ENCODE measurements around the gene CD46. TPM values are rescaled to one million over a fixed set of nuclear protein-coding genes. Genes with fewer than 3 reads are reported as not detected.
A peak's percentile ranks its signal among the peaks of the same experiment; 100 is the strongest.

Gene CD46
- total RNA-seq, 1 donor from 2014 or later = 188 TPM

- TF ChIP-seq, protein P1, sequence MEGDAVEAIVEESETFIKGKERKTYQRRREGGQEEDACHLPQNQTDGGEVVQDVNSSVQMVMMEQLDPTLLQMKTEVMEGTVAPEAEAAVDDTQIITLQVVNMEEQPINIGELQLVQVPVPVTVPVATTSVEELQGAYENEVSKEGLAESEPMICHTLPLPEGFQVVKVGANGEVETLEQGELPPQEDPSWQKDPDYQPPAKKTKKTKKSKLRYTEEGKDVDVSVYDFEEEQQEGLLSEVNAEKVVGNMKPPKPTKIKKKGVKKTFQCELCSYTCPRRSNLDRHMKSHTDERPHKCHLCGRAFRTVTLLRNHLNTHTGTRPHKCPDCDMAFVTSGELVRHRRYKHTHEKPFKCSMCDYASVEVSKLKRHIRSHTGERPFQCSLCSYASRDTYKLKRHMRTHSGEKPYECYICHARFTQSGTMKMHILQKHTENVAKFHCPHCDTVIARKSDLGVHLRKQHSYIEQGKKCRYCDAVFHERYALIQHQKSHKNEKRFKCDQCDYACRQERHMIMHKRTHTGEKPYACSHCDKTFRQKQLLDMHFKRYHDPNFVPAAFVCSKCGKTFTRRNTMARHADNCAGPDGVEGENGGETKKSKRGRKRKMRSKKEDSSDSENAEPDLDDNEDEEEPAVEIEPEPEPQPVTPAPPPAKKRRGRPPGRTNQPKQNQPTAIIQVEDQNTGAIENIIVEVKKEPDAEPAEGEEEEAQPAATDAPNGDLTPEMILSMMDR (IDR thresholded peaks at IDR 0.05; ENCODE audit: partially characterized antibody, unreplicated experiment) = peak; percentile 62
- no peaks in the 10 kb centered on the region for H3K36me3 Mint-ChIP-seq (ENCODE audit: unreplicated experiment)
- no peak overlapping the region for H3K27ac Mint-ChIP-seq (ENCODE audit: unreplicated experiment)
- H3K4me3 Mint-ChIP-seq (ENCODE audit: unreplicated experiment) = no peak overlapping the region
- DNase-seq = peak; percentile 54
- H3K4me1 Mint-ChIP-seq (ENCODE audit: low read depth, unreplicated experiment) = peaks cover 7% of the 10 kb centered on the region
- peaks cover 8% of the 10 kb centered on the region for H3K9me3 Mint-ChIP-seq (ENCODE audit: unreplicated experiment)
- peaks cover 2% of the 10 kb centered on the region for H3K27me3 Mint-ChIP-seq (ENCODE audit: unreplicated experiment)
Measured at GRCh38 chr1:207828485-207829158, 76.8 kb downstream of the CD46 start.

DNA sequence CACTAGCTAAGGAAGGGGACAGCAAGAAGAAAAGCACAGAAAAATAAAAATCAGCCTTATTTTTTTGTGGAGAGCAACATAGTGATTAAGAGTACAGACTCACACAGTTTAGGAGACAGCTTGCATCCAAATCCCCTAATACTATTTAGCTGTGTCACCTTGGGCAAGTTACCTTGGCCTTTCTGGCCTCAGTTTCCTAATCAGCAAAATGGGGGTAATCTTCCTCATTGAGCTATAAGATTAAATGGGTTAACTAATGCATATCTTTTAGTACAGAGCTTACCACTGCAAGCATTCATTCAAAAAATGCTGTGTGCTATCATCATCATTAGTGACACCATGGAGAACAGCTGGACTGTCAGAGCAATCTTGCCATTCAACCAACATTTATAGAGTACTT, 77.7 kb downstream of the CD46 start:
- Mint-ChIP-seq H3K4me1 (ENCODE audit: low read depth, unreplicated experiment) (peaks cover under 1% of the 10 kb centered on the region), H3K27me3 (ENCODE audit: unreplicated experiment) (no peaks in the 10 kb centered on the region), H3K4me3 (ENCODE audit: unreplicated experiment) (no peak overlapping the region), H3K36me3 (ENCODE audit: unreplicated experiment) (no peaks in the 10 kb centered on the region), H3K9me3 (ENCODE audit: unreplicated experiment) (no peaks in the 10 kb centered on the region), H3K27ac (ENCODE audit: unreplicated experiment) (no peak overlapping the region)
- no peak for DNase-seq
- TF ChIP-seq, protein P1 (IDR thresholded peaks at IDR 0.05; ENCODE audit: partially characterized antibody, unreplicated experiment) = no peak

DNA sequence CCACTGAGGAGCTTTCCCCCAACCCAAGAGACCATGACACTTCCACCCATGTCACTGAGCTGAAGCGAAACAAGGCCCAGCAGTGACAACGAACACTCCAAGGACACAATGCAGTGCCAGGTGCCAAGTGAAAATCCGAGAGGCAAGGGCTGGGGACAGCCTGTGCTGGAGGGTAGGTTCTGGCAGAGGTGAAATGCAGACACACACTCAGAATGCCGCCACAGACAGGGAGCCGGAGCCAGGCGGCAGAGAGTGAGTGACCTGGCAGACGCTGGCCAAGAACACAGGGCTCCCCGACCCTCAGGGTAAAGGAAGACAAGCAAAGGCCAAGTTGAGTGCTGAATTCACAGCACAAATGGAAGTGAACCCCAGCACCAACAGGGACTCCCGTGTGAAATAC, 78.9 kb downstream of the CD46 start:
- Mint-ChIP-seq H3K36me3 (ENCODE audit: unreplicated experiment) (no peaks in the 10 kb centered on the region), H3K4me1 (ENCODE audit: low read depth, unreplicated experiment) (no peaks in the 10 kb centered on the region), H3K27me3 (ENCODE audit: unreplicated experiment) (no peaks in the 10 kb centered on the region), H3K27ac (ENCODE audit: unreplicated experiment) (no peak overlapping the region), H3K4me3 (ENCODE audit: unreplicated experiment) (no peak overlapping the region), H3K9me3 (ENCODE audit: unreplicated experiment) (no peaks in the 10 kb centered on the region)
- DNase-seq = no peak
- TF ChIP-seq, protein P1 (IDR thresholded peaks at IDR 0.05; ENCODE audit: partially characterized antibody, unreplicated experiment) = no peak

- Mint-ChIP-seq H3K36me3 (ENCODE audit: unreplicated experiment) (no peaks in the 10 kb centered on the region), H3K4me1 (ENCODE audit: low read depth, unreplicated experiment) (no peaks in the 10 kb centered on the region), H3K9me3 (ENCODE audit: unreplicated experiment) (no peaks in the 10 kb centered on the region), H3K27me3 (ENCODE audit: unreplicated experiment) (no peaks in the 10 kb centered on the region), H3K4me3 (ENCODE audit: unreplicated experiment) (no peak overlapping the region), H3K27ac (ENCODE audit: unreplicated experiment) (no peak overlapping the region)
- TF ChIP-seq, protein P1 (IDR thresholded peaks at IDR 0.05; ENCODE audit: partially characterized antibody, unreplicated experiment) = no peak
- DNase-seq = no peak
Measured at GRCh38 chr1:207831517-207832327, 79.9 kb downstream of the CD46 start.

GRCh38 chr1:207832796-207833195, 80.9 kb downstream of the CD46 start:
- H3K27ac Mint-ChIP-seq (ENCODE audit: unreplicated experiment) = no peak overlapping the region
- DNase-seq = no peak
- no peaks in the 10 kb centered on the region for H3K27me3 Mint-ChIP-seq (ENCODE audit: unreplicated experiment)
- H3K4me3 Mint-ChIP-seq (ENCODE audit: unreplicated experiment) = no peak overlapping the region
- TF ChIP-seq, protein P1 (IDR thresholded peaks at IDR 0.05; ENCODE audit: partially characterized antibody, unreplicated experiment) = no peak
- H3K36me3 Mint-ChIP-seq (ENCODE audit: unreplicated experiment) = no peaks in the 10 kb centered on the region
- no peaks in the 10 kb centered on the region for H3K9me3 Mint-ChIP-seq (ENCODE audit: unreplicated experiment)
- H3K4me1 Mint-ChIP-seq (ENCODE audit: low read depth, unreplicated experiment) = no peaks in the 10 kb centered on the region
